ENCODE data around the gene FIGNL2.
A peak's percentile ranks its signal among the peaks of the same experiment; 100 is the strongest.

The FIGNL2 gene

DNA sequence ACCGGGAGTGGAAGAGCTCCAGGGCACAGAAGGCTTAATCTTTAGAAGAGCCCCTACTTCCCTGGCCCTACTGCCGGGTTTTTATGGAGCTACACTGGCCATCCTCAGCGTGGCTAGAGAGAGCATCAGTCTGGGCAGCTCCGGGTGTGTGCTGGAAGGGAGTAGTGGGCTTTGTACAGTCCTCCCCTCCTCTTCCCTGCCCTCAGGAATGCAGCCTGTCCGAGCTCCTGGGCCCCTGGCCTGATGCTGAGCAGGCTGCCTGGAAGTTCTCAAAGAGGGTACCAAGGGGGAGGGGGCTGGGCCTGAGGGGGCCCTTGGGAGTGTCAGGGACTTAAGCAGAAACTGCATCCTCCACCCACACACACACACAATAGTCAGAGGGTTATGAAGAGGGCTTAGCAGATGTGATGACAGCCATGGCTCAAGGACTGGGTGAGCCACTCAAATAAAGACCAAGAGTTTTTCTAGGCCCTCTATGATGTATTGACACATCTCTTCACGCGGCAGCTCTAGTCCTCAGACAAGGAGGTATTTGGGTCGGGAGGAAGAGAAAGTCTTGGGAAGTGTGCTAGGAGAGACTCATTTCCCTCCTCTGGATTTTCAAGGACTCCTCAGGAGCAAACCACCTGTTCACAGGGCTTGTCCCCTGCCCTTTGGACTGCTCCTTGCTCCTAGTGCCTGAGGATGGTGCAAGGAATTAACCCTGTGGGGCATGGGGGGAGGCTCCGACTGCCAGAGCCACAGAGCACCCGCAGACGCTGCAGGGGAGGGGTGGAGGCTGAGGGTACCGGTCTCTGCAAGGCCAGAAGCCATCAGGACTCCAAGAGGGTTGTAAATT, 16.5 kb upstream of the FIGNL2 start:
- H3K4me1 Mint-ChIP-seq = peaks cover 56% of the 10 kb centered on the region
- H3K27ac Mint-ChIP-seq = peak overlapping the region; percentile 70 to 90 (median 90)
- TF ChIP-seq, protein P1, sequence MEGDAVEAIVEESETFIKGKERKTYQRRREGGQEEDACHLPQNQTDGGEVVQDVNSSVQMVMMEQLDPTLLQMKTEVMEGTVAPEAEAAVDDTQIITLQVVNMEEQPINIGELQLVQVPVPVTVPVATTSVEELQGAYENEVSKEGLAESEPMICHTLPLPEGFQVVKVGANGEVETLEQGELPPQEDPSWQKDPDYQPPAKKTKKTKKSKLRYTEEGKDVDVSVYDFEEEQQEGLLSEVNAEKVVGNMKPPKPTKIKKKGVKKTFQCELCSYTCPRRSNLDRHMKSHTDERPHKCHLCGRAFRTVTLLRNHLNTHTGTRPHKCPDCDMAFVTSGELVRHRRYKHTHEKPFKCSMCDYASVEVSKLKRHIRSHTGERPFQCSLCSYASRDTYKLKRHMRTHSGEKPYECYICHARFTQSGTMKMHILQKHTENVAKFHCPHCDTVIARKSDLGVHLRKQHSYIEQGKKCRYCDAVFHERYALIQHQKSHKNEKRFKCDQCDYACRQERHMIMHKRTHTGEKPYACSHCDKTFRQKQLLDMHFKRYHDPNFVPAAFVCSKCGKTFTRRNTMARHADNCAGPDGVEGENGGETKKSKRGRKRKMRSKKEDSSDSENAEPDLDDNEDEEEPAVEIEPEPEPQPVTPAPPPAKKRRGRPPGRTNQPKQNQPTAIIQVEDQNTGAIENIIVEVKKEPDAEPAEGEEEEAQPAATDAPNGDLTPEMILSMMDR (IDR thresholded peaks at IDR 0.05; ENCODE audit: unreplicated experiment in 3 of 3) = no peak
- H3K36me3 Mint-ChIP-seq (ENCODE audit: low read depth) = no peaks in the 10 kb centered on the region
- H3K4me3 Mint-ChIP-seq = peak overlapping the region; percentile 73 to 80 (median 75)
- no peaks in the 10 kb centered on the region for H3K9me3 Mint-ChIP-seq
- peaks cover 34% of the 10 kb centered on the region for H3K27me3 Mint-ChIP-seq (ENCODE audit: low read depth)

DNA sequence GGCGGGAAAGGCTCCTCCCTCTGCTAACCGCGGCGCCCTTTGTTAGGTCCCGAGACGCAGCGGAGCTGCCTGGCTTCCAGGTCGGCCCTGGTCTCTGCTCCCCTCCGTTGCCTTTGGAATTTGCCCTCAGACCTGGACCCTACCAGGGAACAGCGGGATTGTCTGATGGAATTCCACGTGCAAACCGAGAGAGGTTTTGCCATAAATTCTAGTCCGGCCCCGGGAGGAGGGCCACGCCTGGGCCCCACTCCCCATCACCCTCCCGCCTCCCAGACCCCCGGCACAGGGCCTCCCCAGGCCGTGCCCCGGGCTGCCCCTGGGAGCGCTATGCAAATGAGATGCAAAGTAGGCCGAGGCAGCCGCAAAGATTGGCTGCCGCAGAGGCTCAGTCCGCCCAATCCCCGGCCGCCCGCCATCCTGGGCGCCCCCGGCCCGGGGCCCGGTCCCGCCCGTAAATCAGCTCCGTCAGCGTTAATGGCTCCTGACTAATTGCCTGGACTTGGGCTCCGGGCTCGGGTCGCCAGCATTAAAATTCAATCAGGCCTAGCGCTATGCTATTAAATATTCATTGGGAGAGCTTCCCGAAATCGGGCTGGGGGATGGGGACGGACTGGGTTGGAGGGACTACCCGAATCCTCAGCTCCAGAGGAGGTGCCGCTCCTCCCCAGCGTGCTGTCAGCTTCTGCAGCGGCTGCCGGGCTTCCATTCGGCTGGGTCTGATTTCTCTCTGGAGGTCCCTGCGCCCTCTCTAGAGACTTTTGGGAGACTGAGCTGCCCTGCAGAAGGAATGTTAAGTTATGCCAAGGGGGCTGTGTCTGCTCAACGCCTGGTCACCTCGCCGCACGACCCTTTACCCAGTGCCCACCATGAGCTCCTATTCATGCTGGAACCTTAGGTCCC, 15.7 kb upstream of the FIGNL2 start:
- TF ChIP-seq, protein P1 (IDR thresholded peaks at IDR 0.05; ENCODE audit: unreplicated experiment in 3 of 3) = no peak
- peak overlapping the region; percentile 73 to 80 (median 75) for H3K4me3 Mint-ChIP-seq
- H3K27ac Mint-ChIP-seq = peak overlapping the region; percentile 70 to 90 (median 90)
- peaks cover 49% of the 10 kb centered on the region for H3K4me1 Mint-ChIP-seq
- no peaks in the 10 kb centered on the region for H3K9me3 Mint-ChIP-seq
- peaks cover 34% of the 10 kb centered on the region for H3K27me3 Mint-ChIP-seq (ENCODE audit: low read depth)
- no peaks in the 10 kb centered on the region for H3K36me3 Mint-ChIP-seq (ENCODE audit: low read depth)

DNA sequence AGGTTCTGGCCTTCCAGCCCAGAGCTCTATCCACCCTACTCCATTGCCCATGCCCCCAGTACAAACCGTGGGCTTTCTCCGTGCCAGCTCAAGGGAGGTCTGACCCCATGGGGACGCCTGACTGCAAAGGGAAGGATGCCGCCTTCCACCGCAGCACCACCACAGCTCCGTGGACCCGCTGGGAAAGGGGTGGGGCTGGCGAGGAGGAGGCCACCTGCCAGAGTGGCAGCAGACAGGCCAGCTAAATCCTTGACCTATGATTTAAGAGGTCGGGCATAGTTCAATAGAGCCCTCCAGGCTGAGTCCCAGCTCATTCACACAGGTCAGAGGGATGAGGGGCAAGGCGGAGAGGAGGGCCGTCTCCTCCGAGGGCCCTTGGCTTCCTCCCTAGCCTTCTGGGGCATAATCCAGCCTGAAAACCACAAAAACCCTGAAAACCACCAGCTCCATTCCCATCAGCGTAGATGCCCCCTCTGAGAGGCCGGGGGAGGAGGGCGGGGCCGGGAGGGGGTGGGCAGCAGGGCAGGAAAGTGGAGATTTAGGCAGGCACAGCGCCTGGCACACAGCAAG, 14.9 kb upstream of the FIGNL2 start:
- peaks cover 45% of the 10 kb centered on the region for H3K4me1 Mint-ChIP-seq
- H3K27ac Mint-ChIP-seq = peak overlapping the region in 2 of 3 experiments; percentile 78 to 88
- TF ChIP-seq, protein P1 (IDR thresholded peaks at IDR 0.05; ENCODE audit: unreplicated experiment in 3 of 3) = no peak
- no peaks in the 10 kb centered on the region for H3K36me3 Mint-ChIP-seq (ENCODE audit: low read depth)
- peak overlapping the region; percentile 53 to 69 (median 53) for H3K4me3 Mint-ChIP-seq
- no peaks in the 10 kb centered on the region for H3K9me3 Mint-ChIP-seq
- H3K27me3 Mint-ChIP-seq (ENCODE audit: low read depth) = peaks cover 29% of the 10 kb centered on the region

DNA sequence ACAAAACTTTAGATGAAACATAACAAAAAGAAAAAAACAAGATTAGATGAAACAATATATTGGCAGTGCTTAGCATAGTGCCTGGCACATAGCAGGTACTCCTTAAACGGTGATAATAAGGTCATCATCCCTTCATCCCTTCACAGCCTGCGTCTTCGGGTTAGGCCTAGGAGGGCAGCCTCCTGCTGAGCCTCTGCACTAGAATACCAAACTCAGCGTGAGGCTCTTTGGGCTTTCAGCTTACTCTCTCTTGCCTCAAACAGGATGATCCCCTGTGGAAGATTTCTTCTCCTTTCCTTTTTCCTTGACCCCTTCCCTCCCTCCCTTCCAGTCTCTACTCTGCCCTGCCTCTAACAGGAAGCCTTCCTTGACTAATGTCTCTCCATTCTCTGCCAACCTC, 14.4 kb upstream of the FIGNL2 start:
- Mint-ChIP-seq H3K27me3 (ENCODE audit: low read depth) (peaks cover 24% of the 10 kb centered on the region), H3K4me1 (peaks cover 40% of the 10 kb centered on the region), H3K36me3 (ENCODE audit: low read depth) (no peaks in the 10 kb centered on the region), H3K27ac (peak overlapping the region in 2 of 3 experiments; percentile 78 to 88), H3K9me3 (no peaks in the 10 kb centered on the region), H3K4me3 (peak overlapping the region; percentile 53 to 69 (median 53))
- TF ChIP-seq, protein P1 (IDR thresholded peaks at IDR 0.05; ENCODE audit: unreplicated experiment in 3 of 3) = no peak

DNA sequence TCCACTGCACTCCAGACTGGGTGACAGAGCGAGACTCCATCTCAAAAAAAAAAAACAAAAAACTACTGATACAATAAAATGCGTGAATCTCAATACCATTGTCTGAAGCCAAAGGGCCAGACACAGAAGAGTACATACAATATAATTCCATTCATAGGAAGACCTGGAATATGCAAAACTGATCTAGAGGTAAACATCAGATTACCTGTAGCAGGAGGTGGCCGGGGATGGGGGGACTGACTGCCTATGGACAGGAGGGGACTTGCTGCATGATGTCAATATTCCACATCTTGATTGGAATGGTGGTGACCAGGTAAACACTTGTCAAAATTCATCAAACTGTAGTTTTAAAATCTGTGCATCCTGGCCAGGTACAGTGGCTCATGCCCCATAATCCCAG, 12.5 kb upstream of the FIGNL2 start:
- H3K4me1 Mint-ChIP-seq = peaks cover 40% of the 10 kb centered on the region
- H3K4me3 Mint-ChIP-seq = no peak overlapping the region
- TF ChIP-seq, protein P1 (IDR thresholded peaks at IDR 0.05; ENCODE audit: unreplicated experiment in 3 of 3) = no peak
- no peaks in the 10 kb centered on the region for H3K36me3 Mint-ChIP-seq (ENCODE audit: low read depth)
- H3K9me3 Mint-ChIP-seq = no peaks in the 10 kb centered on the region
- peaks cover 29% of the 10 kb centered on the region for H3K27me3 Mint-ChIP-seq (ENCODE audit: low read depth)
- peak overlapping the region in 2 of 3 experiments; percentile 35 to 45 for H3K27ac Mint-ChIP-seq
